Measurements from ENCODE around the gene CLPX.
A peak's percentile ranks its signal among the peaks of the same experiment; 100 is the strongest.
"Not testable (repeated sequence)": the region's sequence is repeated elsewhere in the genome, so short reads cannot be mapped to it uniquely, and the experiment has no call there.

CLPX gene

DNA sequence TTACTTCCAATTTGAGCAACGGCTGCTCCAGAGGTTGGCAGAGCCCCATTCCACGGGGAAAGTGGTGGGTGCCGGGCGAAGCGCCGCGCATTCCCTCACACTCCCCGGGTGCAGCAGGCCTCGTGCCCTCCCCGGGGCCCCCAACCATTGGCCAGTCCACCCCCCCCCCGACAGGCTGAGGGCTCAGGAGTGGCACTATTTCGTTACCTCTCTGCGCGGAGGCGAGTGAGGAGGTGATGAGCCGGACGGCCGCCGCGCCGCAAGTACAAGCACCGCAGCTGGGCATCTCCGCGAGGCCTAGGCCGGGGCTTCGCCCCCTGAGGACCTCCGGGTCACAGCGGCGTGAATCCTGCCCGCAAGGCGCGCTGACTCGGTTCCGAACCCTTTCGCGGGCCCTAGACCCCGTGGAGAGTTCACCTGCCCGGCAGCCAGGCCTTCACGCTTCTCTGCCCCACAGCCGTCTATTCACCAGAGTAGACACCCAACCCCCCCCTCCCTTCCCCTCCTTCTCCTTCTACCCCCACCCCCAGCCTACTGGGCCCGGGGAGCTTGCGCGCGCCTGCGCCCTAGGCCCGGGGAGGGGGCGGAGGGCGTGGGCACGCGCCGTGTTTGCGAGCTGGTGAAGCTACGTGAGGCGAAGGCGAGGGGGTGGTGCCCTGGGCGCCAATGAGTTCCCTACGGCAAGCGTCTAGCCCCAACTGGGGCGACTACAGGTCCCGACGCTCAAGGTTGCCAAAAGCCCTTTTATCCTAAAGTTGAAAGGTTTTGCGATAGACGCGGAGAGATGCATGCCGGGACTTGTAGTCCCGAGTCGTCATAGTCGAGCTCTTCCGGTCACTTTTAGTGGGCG lies at the start of gene CLPX:
TSS of gene CLPX (minus strand) at position 475 of the 850 bp plus-strand sequence. CDS start at position 286, 189 bp downstream.
- in situ Hi-C loops (cut with MboI; ENCODE audit: low pct_unique_long_range_greater_than_20kb, low sequenced_read_pairs) = no loop called here
- DNase-seq = peak; percentile 98

GRCh38 chr15:65233696-65234095 lies 48.6 kb upstream of the CLPX start:
- in situ Hi-C loops (cut with MboI; ENCODE audit: low pct_unique_long_range_greater_than_20kb, low sequenced_read_pairs) = no loop called here
- no peak for DNase-seq

DNA sequence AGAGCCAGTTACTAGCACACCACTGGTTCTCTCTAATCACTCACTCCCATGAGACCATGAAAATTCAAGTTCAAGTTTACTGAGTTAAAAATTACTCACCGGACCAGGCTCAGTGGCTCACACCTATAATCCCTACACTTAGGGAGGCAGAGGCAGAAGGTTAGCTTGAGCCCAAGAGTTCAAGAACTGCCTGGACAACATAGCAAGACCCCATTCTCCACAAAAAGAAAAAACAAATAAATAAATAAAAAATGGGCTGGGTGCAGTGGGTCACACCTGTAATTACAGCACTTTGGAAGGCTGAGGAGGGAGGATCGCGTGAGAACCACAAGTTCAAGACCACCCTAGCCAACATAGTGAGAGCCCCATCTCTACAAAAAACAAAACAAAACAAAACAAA lies 47.4 kb upstream of the CLPX start:
- DNase-seq = no peak
- in situ Hi-C loops (cut with MboI; ENCODE audit: low pct_unique_long_range_greater_than_20kb, low sequenced_read_pairs) = no loop called here

- in situ Hi-C loops (cut with MboI; ENCODE audit: low pct_unique_long_range_greater_than_20kb, low sequenced_read_pairs) = no loop called here
- no peak for DNase-seq
Measured at GRCh38 chr15:65231306-65231705, 46.2 kb upstream of the CLPX start.

DNA sequence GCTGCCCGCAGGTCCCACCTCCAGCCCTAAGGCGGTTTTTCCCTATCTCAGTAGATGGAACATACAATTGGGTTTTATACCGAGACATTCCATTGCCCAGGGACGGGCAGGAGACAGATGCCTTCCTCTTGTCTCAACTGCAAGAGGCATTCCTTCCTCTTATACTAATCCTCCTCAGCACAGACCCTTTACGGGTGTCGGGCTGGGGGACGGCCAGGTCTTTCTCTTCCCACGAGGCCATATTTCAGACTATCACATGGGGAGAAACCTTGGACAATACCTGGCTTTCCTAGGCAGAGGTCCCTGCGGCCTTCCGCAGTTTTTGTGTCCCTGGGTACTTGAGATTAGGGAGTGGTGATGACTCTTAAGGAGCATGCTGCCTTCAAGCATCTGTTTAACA lies 41.8 kb upstream of the CLPX start:
- in situ Hi-C loops (cut with MboI; ENCODE audit: low pct_unique_long_range_greater_than_20kb, low sequenced_read_pairs); DNase-seq: not testable (repeated sequence)

- DNase-seq = no peak
- in situ Hi-C loops (cut with MboI; ENCODE audit: low pct_unique_long_range_greater_than_20kb, low sequenced_read_pairs) = no loop called here
Measured at GRCh38 chr15:65226221-65226620, 41.1 kb upstream of the CLPX start.

DNA sequence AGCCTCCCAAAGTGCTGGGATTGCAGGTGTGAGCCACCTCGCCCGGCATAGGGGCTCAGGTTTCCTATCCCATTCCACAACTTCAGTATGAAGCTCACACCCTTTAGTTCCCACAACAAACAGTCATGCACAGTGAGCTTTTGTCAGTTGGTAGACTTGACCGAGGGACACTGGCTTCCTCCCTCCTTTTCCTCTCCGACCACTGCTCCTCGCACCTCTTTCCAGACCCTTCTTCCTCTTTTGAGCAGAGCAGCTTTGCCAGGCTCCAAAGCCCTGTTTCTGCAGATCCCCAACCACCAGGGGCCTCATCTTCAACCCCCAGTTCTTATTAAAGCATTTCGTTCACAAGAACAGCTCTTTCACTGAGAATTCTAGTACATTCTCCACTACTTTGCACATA lies 38.9 kb upstream of the CLPX start:
- DNase-seq = peak; percentile 78

GRCh38 chr15:65222891-65223290 lies 37.7 kb upstream of the CLPX start:
- DNase-seq = no peak
- in situ Hi-C loops (cut with MboI; ENCODE audit: low pct_unique_long_range_greater_than_20kb, low sequenced_read_pairs) = no loop called here

More for the DNA sequence above, 38.9 kb upstream of the CLPX start:
- in situ Hi-C loops (cut with MboI; ENCODE audit: low pct_unique_long_range_greater_than_20kb, low sequenced_read_pairs) = no loop called here

- DNase-seq = no peak
- in situ Hi-C loops (cut with MboI; ENCODE audit: low pct_unique_long_range_greater_than_20kb, low sequenced_read_pairs) = no loop called here
Measured at GRCh38 chr15:65221697-65222096, 36.6 kb upstream of the CLPX start.

- in situ Hi-C loops (cut with MboI; ENCODE audit: low pct_unique_long_range_greater_than_20kb, low sequenced_read_pairs) = no loop called here
Measured at GRCh38 chr15:65219137-65219536, 34.0 kb upstream of the CLPX start.

GRCh38 chr15:65217526-65218482 lies 32.7 kb upstream of the CLPX start:
- no peak for DNase-seq
- in situ Hi-C loops (cut with MboI; ENCODE audit: low pct_unique_long_range_greater_than_20kb, low sequenced_read_pairs) = no loop called here

More at GRCh38 chr15:65219137-65219536, 34.0 kb upstream of the CLPX start:
- no peak for DNase-seq

DNA sequence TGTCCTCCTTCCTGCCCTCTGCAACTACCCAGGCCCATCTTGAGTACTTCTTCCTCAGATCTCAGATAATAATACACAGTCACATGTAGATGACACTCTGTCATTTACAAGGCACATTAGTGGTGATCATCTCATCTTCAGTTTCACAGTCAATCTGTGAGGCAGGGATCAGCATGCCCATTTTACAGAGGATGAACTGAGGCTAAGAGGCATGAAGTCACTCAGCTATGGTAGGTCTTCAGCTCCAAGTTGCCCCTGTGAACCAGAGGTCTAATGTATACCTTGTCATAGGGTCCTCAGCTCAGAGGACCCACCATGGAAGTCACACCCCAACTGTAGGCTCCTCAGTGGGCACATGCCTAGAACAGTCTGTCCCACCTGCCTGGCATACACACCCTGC lies 30.4 kb upstream of the CLPX start:
- no peak for DNase-seq
- in situ Hi-C loops (cut with MboI; ENCODE audit: low pct_unique_long_range_greater_than_20kb, low sequenced_read_pairs) = no loop called here

- in situ Hi-C loops (cut with MboI; ENCODE audit: low pct_unique_long_range_greater_than_20kb, low sequenced_read_pairs) = no loop called here
- DNase-seq = no peak
Measured at GRCh38 chr15:65214010-65214409, 28.9 kb upstream of the CLPX start.

GRCh38 chr15:65213241-65213640 lies 28.1 kb upstream of the CLPX start:
- in situ Hi-C loops (cut with MboI; ENCODE audit: low pct_unique_long_range_greater_than_20kb, low sequenced_read_pairs) = no loop called here
- no peak for DNase-seq

GRCh38 chr15:65212097-65212496 lies 27.0 kb upstream of the CLPX start:
- peak; percentile 77 for DNase-seq
- in situ Hi-C loops (cut with MboI; ENCODE audit: low pct_unique_long_range_greater_than_20kb, low sequenced_read_pairs) = no loop called here

- no peak for DNase-seq
- in situ Hi-C loops (cut with MboI; ENCODE audit: low pct_unique_long_range_greater_than_20kb, low sequenced_read_pairs) = no loop called here
Measured at GRCh38 chr15:65211482-65211982, 26.4 kb upstream of the CLPX start.

GRCh38 chr15:65210770-65211481 lies 25.8 kb upstream of the CLPX start, which contains the start of gene CILP:
TSS of gene CILP (minus strand) at chr15:65211473. CDS start at chr15:65209755, 1,718 bp downstream.
- DNase-seq = no peak
- in situ Hi-C loops (cut with MboI; ENCODE audit: low pct_unique_long_range_greater_than_20kb, low sequenced_read_pairs) = no loop called here

DNA sequence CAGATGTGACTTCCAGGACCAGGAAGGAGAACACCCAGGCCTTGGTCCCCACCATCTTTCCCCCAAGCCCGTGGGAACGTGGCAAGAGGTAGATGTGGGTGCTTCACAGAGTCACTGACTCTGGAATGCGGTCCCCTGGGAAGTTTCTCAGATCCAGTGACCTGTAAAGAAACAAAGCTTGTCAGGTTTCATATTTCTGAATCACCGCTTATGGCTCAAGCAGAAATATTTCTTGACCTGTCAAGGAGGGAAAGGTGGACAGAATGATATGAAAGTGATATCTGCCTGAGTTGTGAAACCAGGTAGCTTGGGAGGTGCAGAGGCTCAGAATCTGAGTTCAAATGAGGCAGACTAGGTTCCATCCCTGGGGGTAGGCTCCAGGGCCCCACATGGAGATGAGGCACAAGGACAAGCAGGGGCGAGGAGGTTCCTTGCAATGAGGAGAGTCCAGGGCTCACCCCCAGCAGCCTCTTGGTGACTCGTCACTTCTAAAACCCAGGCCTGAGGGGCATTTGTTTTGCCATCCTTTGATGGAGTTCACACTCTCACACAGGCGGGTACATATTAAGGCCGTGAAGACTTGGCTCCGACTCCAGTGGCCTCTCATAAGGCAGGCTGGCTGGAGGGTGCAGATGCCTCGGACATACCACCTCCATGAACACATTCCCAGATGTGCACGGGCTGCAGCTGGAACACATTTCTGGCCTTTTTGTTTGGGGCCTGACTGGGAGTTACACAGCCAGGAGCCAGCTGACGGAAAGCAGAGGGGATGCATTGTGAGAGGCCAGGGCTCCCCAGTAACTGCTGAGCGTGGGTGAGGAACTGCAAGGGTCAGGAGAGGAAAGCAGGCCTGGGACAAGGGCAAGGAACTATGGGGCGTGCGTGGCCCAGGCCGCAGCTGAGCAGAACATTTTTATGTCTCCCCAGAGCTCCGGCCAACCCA lies 24.8 kb upstream of the CLPX start:
- in situ Hi-C loops (cut with MboI; ENCODE audit: low pct_unique_long_range_greater_than_20kb, low sequenced_read_pairs) = loop anchor here (10.0 kb wide), 1 partner anchor 65 kb away; no protein-coding TSS in a partner anchor
- no peak for DNase-seq

All from KBM-7 (cell line).